Endothelial cell of umbilical vein (primary cell): Measurements from ENCODE around the gene MTAP. TPM values are rescaled to one million over a fixed set of nuclear protein-coding genes. Genes with fewer than 3 reads are reported as not detected.

Source experiments
- BruUV-seq: library from RNA; stranded (reverse); fragments of 400-500 nt; replicated peaks from 2 replicates; lab custom pipeline; 2021; lab: Mats Ljungman, UMichigan
- CTCF ChIA-PET: fragments of 300-600, 350-600 bp; sonication (Branson Sonifier 250); formaldehyde crosslinking; loops from one replicate; lab custom pipeline; 2021; ENCODE audit warnings: antibody characterized with exemption, inconsistent platforms; lab: Charles Lee
- POLR2A ChIA-PET: fragments of 300-600, 350-600 bp; sonication (Branson Sonifier 250); formaldehyde crosslinking; loops from one replicate; lab custom pipeline; 2021; ENCODE audit warnings: antibody characterized with exemption, inconsistent platforms; lab: Charles Lee
- DNase-seq: peaks from one replicate; pipeline ENCODE4 v3.0.0-alpha.2; 2011; ENCODE audit warnings: low read depth, low spot score
- FAIRE-seq: peaks from 2 replicates; lab custom pipeline; 2011; peaks lifted over from hg19 to GRCh38; lab: Jason Lieb, UNC
- H2AFZ ChIP-seq: 2 replicates; pipeline ENCODE4 v1.6.0; 2012; ENCODE audit warnings: low read depth, low read length, control low read depth, inconsistent platforms
- H3K27ac ChIP-seq: 2 replicates; pipeline ENCODE4 v1.5.1; 2011; ENCODE audit warnings: low read depth, mild to moderate bottlenecking, control low read depth, low read length, moderate library complexity; ENCODE audit not compliant: insufficient read depth
- H3K27me3 ChIP-seq, 2 experiments: 2 replicates each; pipeline versions ENCODE4 v1.6.0 to v1.6.1; 2011; ENCODE audit warnings: low read length in 2 of 2, mixed read lengths in 1 of 2; ENCODE audit not compliant: control insufficient read depth in 2 of 2, insufficient read depth in 2 of 2
- H3K36me3 ChIP-seq, 2 experiments: 2 replicates in 1 of 2; 3 replicates in 1 of 2; pipeline ENCODE4 v1.5.1; 2011; ENCODE audit warnings: low read length in 2 of 2, mild to moderate bottlenecking in 1 of 2, moderate library complexity in 1 of 2; ENCODE audit not compliant: control insufficient read depth in 2 of 2, insufficient read depth in 2 of 2; ENCODE audit errors: extremely low read depth in 1 of 2
- H3K4me1 ChIP-seq: 3 replicates; pipeline ENCODE4 v1.5.1; 2011; ENCODE audit warnings: mild to moderate bottlenecking, low read length; ENCODE audit not compliant: control insufficient read depth, insufficient read depth; ENCODE audit errors: extremely low read depth
- H3K4me2 ChIP-seq: 2 replicates; pipeline ENCODE4 v1.6.1; 2011; ENCODE audit warnings: low read length, control low read depth, mixed read lengths; ENCODE audit not compliant: insufficient read depth
- H3K4me3 ChIP-seq, 3 experiments: fragments of 200-600 bp in 1 of 3; sonication (generic), shearing (Covaris generic) in 1 of 3; replicated peaks in 1 of 3; 2 replicates each; pipeline ENCODE4 v1.5.1; 2011 to 2016; ENCODE audit warnings: control low read depth in 3 of 3, low read length in 3 of 3, mild to moderate bottlenecking in 2 of 3, inconsistent platforms in 1 of 3, low read depth in 1 of 3, moderate library complexity in 1 of 3; ENCODE audit not compliant: insufficient read depth in 1 of 3
- H3K79me2 ChIP-seq: 2 replicates; pipeline ENCODE4 v1.6.0; 2012; ENCODE audit warnings: low read length, inconsistent platforms; ENCODE audit not compliant: control insufficient read depth, insufficient read depth
- H3K9ac ChIP-seq: replicated peaks from 2 replicates; pipeline ENCODE3; 2011; ENCODE audit warnings: low read length, control low read depth; ENCODE audit not compliant: insufficient read depth; ENCODE audit errors: extremely low read depth
- H3K9me1 ChIP-seq: replicated peaks from 3 replicates; pipeline ENCODE4 v1.6.0; 2011; ENCODE audit warnings: mild to moderate bottlenecking, low read length; ENCODE audit not compliant: control insufficient read depth, insufficient read depth; ENCODE audit errors: extremely low read depth
- H3K9me3 ChIP-seq: replicated peaks from 2 replicates; pipeline ENCODE4 v1.5.1; 2012; ENCODE audit warnings: low read length, inconsistent platforms; ENCODE audit not compliant: control insufficient read depth, insufficient read depth
- H4K20me1 ChIP-seq: replicated peaks from 2 replicates; pipeline ENCODE3; 2011; ENCODE audit warnings: mild to moderate bottlenecking, low read length; ENCODE audit not compliant: control insufficient read depth, insufficient read depth; ENCODE audit errors: extremely low read depth
- CTCF ChIP-seq, 2 donors: IDR thresholded peaks; 1 replicate in 1 of 2; 2 replicates in 1 of 2; pipeline ENCODE4 v1.5.1; 2011; ENCODE audit warnings: low read length in 2 of 2, mild to moderate bottlenecking in 2 of 2, moderate library complexity in 2 of 2, control low read depth in 1 of 2, inconsistent platforms in 1 of 2, low read depth in 1 of 2; ENCODE audit not compliant: insufficient read depth in 1 of 2; ENCODE audit errors: extremely low read depth in 1 of 2
- EZH2 ChIP-seq: IDR thresholded peaks from 2 replicates; pipeline ENCODE4 v1.6.1; 2012; ENCODE audit warnings: borderline replicate concordance, low read depth, mild to moderate bottlenecking, moderate library complexity, low read length, inconsistent platforms; ENCODE audit not compliant: severe bottlenecking
- FOS ChIP-seq: IDR thresholded peaks from 2 replicates; pipeline ENCODE4 v1.6.1; 2011; ENCODE audit warnings: mild to moderate bottlenecking, low read length, moderate library complexity, borderline replicate concordance; ENCODE audit not compliant: insufficient read depth
- GATA2 ChIP-seq: IDR thresholded peaks from 2 replicates; pipeline ENCODE4 v1.7.0; 2011; ENCODE audit warnings: low read depth, mild to moderate bottlenecking, moderate library complexity, mixed read lengths, low read length; ENCODE audit not compliant: insufficient read length, insufficient read depth
- JUN ChIP-seq: IDR thresholded peaks from 2 replicates; pipeline ENCODE4 v1.6.1; 2011; ENCODE audit warnings: borderline replicate concordance, low read depth; ENCODE audit not compliant: insufficient read length, insufficient read depth
- MYC ChIP-seq: IDR thresholded peaks from one replicate; pipeline ENCODE4 v1.6.1; 2011; ENCODE audit warnings: mild to moderate bottlenecking, low read depth, low read length
- POLR2A ChIP-seq: IDR thresholded peaks from 2 replicates; pipeline ENCODE4 v1.6.1; 2012; ENCODE audit warnings: low read depth, mild to moderate bottlenecking, control low read depth, low read length
- POLR2AphosphoS5 ChIP-seq: IDR thresholded peaks from 2 replicates; pipeline ENCODE4 v1.6.1; 2012; ENCODE audit warnings: low read depth, mild to moderate bottlenecking, control low read depth, low read length, moderate library complexity; ENCODE audit not compliant: insufficient read depth
- dilution Hi-C: fragments of 300-500 bp; cut with MboI; formaldehyde crosslinking; loops from one replicate; pipeline ENCODE4 v1.15.0; 2019; ENCODE audit warnings: low sequenced_read_pairs; ENCODE audit not compliant: extremely low pct_ligation_motif_present
- intact Hi-C: fragments of 100-400 bp; cut with micrococcal nuclease; formaldehyde crosslinking; loops from one replicate; pipeline ENCODE4 v1.10.0; 2022
- polyA plus RNA-seq, 4 experiments: library from polyadenylated mRNA; depleted of rRNA in 3 of 4; stranded (reverse) in 3 of 4; unstranded in 1 of 4; fragments of >200 nt; gene quantifications; 2 replicates each; pipeline versions ENCODE4 v1.2.1 to v1.2.3, GENCODE V29; 2011 to 2012; ENCODE audit warnings: missing spikeins in 1 of 4
- total RNA-seq: library from RNA; stranded (reverse); gene quantifications from 2 replicates; pipeline ENCODE4 v1.2.3, GENCODE V29; 2021
- TF ChIP-seq, protein P1 (sequence below): IDR thresholded peaks from 2 replicates; pipeline ENCODE4 v1.6.1; 2011; ENCODE audit not compliant: insufficient read depth, insufficient read length

The MTAP gene
- total and polyA plus RNA-seq, 2 donors (not counting 3 experiments of a cell fraction or from before 2014, with no cell fraction given), result 11.3 to 55.1 TPM

- no peaks in the 10 kb centered on the region for H3K79me2 ChIP-seq
- DNase-seq (no peak), FAIRE-seq (no peak)
- H3K4me1 ChIP-seq, result peaks cover 16% of the 10 kb centered on the region
- ChIA-PET POLR2A (no interaction called here), CTCF (no interaction called here)
- H2AFZ ChIP-seq, result no peak overlapping the region
- H4K20me1 ChIP-seq, result no peaks in the 10 kb centered on the region
- dilution Hi-C loops (no loop called here), intact Hi-C loops (no loop called here)
- no peaks in the 10 kb centered on the region for H3K9me3 ChIP-seq
- H3K4me3 ChIP-seq, result no peak overlapping the region
- no peaks in the 10 kb centered on the region for H3K36me3 ChIP-seq
- no peak overlapping the region for H3K27ac ChIP-seq
- no peak overlapping the region for H3K9ac ChIP-seq
- TF ChIP-seq GATA2 (no peak), EZH2 (no peak), CTCF (IDR thresholded peaks at IDR 0.05; ENCODE audit: extremely low read depth in 1 of 2, insufficient read depth in 1 of 2, low read depth in 1 of 2, low read length in 2 of 2) (no peak), JUN (no peak), FOS (no peak), MYC (no peak), POLR2AphosphoS5 (no peak), POLR2A (no peak)
- TF ChIP-seq, protein P1, sequence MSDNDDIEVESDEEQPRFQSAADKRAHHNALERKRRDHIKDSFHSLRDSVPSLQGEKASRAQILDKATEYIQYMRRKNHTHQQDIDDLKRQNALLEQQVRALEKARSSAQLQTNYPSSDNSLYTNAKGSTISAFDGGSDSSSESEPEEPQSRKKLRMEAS, result no peak
- H3K27me3 ChIP-seq, result no peaks in the 10 kb centered on the region
- peaks cover 2% of the 10 kb centered on the region for H3K9me1 ChIP-seq
- no peak overlapping the region for H3K4me2 ChIP-seq
- no TSS peak for BruUV-seq
Observed at GRCh38 chr9:21906881-21907280, 104.4 kb downstream of the MTAP start.
